ENCODE results near the gene EXTL1.

EXTL1 gene

DNA sequence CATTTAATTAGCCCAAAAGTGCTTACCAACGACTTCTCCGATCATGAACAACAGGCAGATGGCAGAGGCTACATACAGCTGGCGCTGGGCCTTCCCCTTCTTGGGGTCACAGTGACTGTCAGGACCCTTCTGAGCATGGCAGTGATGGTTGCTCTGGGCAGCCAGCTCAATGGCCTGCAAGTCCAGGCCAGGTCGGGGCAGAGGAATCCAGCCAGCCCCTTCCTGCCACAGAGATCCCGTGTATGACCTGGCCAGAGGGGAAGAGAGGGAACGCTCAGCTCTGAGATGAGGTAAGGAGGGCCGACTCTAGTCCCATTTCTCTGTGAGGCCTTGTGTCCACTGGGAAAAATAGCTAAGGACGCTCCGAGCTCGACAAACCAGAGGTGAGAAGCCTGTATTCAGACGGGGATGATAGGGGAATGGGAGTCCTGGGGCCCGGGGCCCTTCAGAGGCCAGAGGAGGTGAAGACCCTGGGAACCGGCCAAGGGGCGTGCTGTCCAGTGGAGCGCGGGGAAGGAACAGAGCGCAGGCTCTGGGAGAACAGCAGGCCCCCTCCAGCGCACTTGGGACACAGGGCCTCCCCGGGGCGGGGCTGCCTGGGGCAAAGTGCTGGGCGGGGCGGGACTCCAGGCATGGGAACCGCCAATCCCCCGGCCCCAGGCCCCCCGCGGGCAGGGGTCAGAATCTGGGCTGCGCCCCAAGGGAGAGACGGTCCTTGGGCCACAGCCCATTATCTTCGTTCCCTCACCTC is 23.6 kb downstream of the EXTL1 start:
- no peak for DNase-seq

DNA sequence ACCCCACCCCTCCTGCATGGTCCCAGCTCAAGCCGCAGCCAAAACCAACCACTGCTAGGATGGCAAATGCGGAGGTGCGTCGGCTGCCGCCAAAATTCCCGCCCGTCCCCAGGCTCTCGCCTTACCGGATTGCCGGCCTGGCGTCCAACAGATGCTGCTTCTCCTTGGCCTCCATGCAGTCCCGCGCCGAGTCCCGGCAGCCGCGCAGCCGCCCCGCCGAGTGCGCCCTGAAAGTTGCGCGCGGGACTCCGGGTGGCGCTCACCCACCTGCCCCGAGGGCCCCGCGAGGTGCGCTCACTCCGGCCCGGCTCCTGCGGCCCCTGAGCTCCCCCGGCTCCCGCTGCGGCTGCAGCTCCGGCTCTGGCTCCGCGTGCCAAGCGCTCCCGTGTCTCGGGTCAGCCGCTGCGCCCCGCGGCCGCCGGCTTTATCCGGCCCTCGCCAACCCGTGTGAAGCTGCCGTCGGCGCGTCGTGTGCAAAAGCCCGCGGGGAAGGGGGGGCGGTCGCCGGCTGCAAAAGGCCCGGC is 24.2 kb downstream of the EXTL1 start, which contains the start of gene SLC30A2:
TSS of gene SLC30A2 (minus strand) at position 397 of the 524 bp plus-strand sequence. CDS start at position 175, 222 bp downstream.
- no peak for DNase-seq

DNA sequence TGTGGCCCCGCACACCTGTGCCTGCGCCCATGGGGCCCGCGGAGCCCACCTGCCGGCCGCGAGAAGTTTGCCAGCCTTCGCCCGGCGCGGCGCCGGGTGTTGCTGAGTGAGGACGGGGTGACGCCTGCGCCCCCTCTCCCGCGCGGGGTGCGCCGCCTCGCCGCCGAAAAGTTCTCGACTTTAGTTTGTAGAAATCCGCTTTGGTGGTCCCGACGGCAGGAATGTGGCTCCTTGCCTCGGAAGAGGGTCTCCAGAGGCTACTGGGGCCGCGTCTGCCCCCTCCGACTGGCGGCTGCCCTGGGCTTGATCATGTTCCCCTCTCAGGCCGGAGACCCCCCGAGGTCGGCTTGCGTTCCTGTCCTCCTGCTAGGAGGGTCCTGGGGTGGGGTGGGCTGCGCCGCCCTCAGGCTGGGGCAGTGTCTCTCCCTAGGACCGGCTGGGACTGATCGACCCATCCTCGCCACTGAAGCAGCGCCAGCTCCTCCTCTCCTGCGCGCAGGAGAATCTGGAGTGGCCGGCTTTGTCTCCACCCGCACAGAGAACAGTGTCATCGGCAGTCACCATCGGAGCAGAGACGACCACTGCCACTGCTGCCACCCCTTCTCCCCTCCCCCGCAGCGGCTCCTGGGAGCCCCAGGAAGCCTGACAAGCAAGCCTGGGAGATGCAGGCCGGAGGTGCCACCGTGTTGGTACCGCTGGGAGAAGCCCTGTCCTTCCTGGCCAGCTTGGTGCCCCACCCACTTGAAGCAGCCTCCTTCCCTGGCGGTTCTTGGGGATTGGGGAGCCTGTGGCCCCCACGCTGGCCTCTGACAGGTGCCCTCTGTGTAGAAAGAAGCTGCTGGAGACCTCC is 24.9 kb downstream of the EXTL1 start:
- no peak for DNase-seq

DNA sequence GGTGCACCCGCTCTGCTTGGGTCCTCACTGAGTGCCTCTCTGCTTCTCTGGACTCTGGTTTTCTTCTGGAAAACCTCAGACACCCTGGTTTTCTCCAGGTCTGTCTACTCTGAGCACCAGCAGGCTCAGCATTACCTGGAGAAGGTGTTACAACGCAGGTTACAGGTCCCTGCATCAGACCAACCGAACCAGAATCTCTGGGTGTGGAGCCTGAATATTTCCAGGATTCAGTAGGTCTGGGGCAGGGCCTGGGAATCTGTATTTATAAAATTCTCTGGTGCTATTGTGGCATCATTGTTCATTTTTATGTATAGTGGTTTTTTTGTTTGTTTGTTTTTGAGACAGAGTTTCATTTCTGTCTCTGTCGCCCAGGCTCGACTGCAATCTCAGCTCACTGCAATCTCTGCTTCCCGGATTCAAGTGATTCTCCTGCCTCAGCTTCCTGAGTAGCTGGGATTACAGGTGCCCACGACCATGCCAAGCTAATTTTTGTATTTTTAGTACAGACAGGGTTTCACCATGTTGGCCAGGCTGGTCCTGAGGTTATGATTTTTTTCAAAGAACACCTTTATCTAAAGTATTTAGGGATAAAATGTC is 25.8 kb downstream of the EXTL1 start:
- DNase-seq: no peak

DNA sequence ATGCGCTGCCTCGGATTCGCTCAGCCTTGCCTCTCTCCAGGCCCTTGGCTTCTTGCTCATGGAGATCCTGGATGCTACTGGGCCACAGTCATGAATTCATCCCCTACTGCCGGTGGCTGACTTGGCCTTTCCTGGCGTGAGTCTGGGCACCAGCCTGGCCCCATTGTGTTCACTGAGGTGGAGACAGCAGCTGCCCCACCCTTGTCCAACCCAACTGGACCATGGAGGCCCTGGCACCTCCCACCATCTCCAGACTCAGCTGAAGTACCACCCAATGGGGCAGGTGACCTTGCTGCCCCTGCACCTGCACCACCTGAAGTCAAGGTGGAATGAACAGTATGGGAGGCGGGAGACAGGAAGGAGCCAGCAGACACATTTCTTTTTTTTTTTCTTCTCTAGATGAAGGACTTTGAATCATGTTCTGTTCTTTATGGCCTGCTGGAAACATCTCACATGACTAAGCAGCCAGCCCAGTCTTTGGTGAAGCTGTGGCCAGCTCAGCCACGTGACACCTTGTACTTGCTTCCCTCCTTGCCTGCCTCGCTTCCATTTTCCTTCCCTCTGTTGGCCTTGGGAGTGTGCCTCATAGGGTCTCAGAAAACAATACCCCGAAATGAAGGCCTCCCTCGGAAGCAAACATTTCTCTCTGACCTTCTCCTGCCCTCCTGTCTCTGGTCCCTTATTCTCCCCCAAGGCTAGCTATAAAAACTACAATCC is 28.1 kb downstream of the EXTL1 start:
- DNase-seq: no peak

DNA sequence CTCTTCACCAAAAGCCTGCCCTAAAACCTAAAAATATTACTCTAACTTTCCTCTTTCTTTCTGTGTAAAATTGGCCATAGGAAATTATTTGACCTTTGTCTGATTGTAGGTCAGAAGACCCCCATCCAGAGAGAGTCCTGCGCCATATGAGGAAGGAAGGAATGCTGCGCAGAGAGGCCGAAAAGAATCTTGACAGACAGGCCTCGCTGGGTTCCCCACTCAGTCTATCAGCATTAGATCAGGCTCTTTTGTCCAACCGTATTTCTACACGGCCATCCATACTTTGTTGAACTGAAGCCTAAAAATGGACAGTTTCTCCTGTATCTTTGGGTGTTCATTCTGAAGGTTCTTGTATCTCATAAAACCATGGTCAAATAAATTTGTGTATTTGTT is 28.7 kb downstream of the EXTL1 start:
- DNase-seq: no peak

DNA sequence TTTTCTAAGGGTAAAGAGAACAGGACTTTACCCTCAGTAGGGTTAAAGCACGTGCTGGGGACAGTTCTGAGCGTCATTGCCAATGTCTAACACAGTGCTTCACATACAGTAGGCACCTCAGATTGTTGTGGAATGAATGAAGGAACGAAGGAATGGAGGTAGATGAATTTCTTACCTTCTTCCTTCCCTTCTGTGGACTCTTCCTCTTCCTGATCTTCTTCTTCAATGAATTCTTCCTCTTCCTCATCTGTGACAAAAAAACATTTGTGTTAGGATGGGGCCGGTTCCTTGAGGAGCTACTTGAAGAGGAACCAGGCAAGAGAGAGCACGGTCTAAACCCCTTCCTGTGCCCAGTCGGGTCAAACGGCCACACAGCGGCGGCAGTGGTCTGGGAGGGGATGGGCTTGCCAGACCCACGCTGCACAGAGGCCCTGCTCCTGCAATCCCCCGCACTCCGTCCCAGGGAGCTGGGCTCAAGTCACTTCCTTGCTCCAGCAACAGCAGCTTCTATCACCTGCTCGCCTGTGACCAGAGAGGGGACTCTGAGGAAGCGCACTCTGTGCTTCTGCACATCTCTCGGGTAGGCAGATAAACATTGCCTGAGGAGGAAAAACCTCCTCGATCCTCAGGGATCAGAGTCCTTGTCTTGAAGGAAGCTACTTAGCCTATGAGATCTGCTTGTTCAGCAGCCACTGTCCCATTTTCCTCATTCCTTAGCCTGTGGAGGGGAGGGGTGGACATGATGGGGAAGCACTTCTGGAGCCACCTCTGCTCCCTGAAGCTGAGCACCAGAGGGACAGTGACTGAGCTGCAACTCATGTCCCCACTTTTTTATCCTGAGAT is 32.4 kb downstream of the EXTL1 start:
- DNase-seq: no peak

DNA sequence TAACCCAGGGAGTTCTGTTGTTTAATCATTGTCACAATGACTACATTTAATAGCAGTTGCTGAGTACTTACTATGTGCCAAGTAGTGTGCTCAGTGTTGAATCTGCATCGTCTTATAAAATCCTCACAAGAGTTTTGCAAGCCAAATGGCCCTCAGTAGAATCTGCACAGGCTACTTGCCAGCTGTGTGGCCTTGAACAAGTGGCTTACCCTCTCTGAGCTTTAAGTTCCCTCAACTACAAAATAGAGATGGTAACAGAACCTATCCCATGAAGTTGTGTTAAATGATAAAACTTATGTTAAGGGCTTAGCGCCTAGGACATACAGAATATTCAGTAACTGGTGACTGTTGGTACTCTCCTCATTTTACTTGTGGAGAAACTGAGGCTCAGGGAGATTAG is 33.5 kb downstream of the EXTL1 start:
- no peak for DNase-seq

DNA sequence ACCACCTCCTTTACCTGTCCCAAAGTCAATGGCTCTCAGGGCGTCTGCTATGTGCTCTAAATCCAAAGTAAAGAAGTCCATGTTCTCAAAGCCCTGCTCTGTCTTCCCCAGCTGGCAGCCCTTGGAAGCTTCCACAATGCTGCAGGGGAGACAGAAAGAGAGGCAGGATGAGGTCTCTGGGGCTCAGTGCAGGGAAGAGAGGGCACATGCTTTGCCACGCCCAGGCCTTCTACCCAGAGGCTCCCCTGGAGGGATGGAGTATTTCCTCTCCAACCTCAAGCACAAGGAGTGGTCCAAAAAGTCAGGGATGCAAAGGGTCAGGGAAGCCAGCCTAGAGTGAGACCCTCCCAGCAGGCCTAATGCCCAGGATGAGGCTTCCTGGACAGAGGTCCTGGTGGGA is 35.6 kb downstream of the EXTL1 start:
- no peak for DNase-seq

DNA sequence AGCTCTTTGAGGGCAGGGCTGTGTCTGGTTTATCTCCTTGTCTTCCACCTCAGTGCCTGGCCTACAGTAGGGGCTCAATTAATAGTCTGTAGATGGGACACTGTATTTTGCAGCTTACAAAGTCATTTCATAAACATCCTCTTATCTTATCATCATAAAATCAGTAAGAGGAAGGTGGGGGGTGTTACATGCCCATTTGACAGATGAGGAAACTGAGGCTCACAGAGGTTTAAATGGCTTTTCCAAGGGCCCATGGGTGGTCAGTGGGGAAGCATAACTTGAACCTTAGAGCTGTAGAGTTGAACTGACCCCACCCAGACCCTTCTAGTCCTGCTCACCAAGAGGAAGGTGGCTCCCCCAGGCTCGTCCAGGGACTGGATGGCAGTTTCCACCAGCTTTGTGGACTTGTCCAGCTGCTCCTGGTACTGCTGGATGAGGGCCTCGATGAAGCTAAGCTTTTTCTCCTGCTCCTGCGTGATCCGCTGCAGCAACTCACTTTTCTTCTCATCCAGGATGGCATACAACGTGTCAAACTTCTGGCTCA is 36.5 kb downstream of the EXTL1 start:
- DNase-seq: no peak

DNA sequence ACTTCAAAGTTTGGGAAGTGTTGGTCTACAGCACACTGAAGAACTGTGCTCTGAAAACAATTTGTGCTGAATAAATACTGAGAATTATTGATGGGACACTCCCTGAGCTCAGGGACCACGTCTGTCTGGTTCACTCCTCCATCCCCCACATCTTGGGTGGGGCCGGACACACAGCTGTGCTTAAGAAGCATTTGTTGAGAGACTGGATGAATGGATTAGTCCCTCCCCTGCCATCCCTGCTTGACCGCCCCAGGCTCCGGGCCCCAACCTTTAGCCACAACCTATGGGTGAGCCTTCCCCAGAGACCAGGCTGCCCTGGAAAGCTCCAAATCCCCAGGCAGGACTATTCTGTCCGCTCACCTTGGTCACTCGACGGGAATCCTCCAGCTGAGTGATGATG is 38.3 kb downstream of the EXTL1 start:
- no peak for DNase-seq

DNA sequence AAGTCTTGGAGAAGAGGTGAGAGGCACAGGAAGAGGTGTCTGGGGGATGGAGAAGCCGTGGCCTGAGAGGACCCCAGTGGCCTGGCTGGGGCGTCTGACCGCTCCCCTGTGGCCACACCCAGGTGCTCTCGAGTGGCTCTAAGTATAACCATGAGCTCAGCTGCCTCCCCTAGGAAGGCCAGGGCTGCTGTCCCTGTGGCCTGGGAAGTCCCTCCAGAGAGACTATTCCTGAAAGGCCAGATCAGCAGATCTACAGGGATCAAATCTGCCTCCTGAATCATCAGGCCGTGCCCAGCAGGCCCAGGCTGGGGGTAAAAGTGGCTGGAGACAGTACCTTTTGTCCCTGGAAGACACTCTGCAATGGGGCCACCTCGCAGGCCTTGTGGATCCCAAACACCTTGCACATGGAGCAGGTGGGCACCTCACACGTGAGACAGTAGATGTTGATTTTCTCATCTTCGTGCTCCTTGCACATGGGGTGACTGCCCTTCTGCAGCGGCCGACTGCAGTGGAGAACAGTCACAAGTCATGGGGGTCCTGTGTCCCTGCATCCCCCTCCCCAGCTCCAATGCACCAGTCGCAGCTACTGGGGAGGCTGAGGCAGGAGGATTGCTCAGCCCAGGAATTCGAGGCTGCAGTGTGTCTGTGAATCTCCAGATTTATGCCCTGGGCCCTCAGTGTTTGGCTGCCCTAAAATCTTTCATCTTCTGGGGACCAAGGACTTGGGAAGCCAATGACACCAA is 39.4 kb downstream of the EXTL1 start:
- no peak for DNase-seq

DNA sequence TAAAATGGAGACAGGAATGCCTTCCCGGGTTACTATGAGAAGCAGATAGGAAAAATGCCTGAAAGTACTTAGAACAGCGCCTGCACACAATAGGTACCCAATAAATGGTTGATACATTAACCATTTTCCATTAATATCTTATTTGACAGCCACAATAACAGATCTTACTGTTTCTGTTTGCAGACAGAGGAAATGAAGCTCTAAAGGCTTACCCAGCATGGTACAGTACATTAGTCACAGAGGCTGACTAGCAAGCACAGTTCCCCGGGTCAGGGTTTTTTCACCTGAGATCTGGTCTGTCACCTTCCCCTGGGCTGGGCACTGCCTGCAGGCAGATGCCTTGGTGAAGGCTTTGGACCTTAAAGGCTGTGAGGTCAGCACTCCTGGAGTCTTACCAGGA is 43.0 kb downstream of the EXTL1 start:
- DNase-seq: no peak

DNA sequence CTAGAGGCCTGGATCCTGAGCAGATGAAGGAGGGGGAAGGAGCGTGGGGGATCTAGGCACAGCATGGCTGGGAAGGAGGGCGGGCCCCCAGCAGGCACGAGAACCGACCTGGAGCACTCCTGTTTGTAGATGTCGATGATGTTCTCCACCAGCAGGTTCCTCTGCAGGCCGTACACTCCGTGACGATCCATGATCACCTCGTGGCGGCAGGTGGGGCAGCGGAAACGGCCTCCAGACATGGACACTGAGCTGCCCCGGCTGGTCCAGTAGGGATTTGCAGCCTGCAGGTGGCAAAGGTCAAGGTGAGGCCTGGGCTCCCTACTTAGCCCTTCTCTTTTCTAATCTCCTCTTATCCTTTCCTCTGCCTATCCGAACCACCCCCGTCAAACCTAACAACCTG is 44.6 kb downstream of the EXTL1 start:
- no peak for DNase-seq

DNA sequence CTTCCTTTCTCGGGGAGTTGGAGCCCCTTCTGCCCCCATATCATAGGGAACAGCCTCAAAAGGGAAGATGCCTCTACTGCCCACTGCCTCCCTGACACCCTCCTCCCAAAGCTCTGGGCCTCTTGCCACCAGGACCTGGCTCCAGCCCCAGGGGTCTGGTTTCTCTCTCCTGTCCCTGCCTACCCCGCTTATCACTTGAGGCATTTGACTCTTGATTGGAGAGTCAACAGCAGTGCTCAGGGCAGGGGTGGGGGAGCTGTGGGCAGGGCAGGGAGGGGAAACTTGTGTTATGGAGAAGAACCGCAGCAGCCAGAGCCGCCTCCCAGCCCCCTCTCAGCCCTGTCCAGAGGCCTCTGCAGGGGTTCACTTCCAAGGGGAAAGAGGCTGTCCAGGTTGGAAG is 45.3 kb downstream of the EXTL1 start:
- DNase-seq: no peak

DNA sequence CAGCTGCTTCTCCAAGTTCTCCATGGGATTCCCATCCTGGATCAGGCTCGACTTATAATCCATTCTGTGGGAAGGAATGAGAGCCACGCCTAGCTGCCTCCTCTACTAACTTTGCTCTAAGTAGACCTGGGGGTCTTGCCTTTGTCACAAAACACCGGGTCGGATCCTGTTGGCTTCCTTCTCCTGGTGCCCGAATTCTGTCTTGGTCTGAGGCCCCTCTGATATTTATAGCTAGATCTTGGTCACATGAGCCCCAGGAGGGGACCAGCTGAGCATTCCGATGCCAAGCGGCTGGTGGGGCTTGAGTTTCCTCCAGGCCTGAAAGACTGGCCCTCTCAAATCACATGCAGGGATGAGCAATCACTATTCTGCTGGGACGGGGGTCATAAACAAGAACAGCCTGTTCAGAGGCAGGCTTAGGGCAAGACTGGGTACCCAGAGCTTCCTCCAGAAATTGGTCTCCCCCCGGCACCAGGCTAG is 45.9 kb downstream of the EXTL1 start, which contains the start of gene TRIM63:
TSS of gene TRIM63 (minus strand) at position 199 of the 480 bp plus-strand sequence. CDS start at position 63, 136 bp downstream.
- no peak for DNase-seq

DNA sequence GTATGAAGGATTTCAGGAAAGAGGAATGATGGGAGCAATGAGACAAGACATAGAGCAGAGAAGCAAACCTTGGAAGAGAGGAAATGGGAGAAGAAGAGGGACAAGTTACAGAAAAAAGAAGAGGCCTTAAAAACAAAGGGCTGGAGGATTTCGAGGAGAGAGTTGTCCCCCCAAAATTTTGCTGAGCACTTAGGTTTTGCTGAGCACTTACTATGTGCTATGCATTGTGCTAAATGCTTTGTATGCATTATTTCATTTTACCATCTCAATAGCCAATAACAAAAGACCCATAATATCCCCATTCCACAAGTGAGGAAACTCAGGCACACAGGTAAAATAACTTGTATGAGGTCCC is 48.3 kb downstream of the EXTL1 start:
- no peak for DNase-seq

DNA sequence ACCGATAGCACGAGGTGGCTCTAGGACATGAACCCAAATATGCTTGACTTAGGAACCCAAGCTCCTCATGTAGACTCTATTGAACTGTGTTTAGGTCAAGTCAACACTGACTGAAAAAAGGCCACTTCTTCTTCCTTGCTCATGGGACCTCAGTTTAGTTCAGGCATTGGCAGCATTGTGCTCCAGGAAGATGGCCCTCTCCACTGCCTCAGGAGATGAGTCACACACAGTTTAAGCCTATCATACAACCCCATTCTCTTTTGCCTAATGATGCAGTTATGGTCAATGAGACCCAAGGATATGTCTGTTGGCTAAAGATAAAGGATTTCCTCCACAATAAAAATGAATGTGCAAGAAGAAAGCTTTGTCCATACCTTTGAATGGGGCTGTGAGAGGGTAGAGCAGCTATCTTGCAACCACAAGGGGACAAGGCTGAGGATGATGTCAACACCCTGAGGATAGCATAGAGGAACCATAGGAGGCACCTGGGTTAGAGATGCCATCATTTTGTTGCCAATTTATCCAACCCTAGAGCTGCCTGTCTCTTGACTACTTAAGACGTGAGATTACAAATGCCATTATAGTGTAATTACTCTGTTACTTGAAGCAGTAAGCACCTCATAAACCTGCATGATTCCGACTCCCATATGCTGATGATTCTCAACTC is 48.9 kb downstream of the EXTL1 start:
- DNase-seq: no peak

DNA sequence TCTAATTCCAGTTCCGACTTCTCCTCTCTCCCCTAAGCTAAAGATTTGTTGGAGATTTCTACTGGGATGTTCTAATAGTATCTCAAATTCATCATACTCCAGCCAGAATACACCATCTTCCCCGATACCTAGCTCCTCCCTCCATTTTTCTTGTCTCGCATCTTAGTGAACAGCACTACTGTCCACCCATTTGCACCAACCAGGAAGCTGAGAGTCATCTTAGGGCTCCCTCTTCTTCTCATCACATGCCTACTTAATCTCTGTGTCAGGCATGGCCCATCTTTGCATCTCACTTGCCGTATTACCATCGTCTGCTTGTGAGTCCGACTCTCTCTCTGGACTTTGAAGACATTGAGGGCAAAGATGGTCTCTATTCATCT is 49.4 kb downstream of the EXTL1 start:
- no peak for DNase-seq

DNA sequence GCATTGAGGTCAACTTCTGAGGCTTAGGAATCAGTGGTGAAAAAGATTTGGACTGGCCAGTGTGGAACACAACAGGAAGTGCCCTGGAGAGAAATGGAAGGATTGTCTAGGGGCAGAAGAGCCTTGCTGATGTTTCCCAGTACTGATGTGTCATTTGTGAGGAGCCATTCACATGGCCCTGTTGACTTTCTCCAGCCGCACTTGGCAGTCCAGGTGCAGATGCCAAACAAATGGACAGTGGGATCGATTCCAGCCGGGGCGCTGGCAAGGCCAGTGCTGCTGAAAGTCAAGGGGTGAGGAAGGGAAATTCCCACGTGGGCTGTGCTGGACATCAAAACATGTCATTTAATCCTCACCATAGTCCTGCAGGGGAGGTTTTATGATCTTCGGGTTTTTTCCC is 50.7 kb downstream of the EXTL1 start:
- DNase-seq: no peak

Data from NCI-H526 treated with DMSO at 0.1 percent for 48 hours (cell line).